Measurements from ENCODE around the gene CARNS1. TPM values are rescaled to one million over a fixed set of nuclear protein-coding genes. Genes with fewer than 3 reads are reported as not detected.

CARNS1 gene
- 0.34 TPM in 1 of 2 replicates, not detected in the other for total RNA-seq (2014; rRNA removed; shearing (Covaris generic))

GRCh38 chr11:67415501-67416304, at the start of gene CARNS1:
TSS of gene CARNS1 (plus strand) at chr11:67415678. CDS start at chr11:67416200, 522 bp downstream.
- DNase-seq (ENCODE audit: low read depth) = no peak

DNA sequence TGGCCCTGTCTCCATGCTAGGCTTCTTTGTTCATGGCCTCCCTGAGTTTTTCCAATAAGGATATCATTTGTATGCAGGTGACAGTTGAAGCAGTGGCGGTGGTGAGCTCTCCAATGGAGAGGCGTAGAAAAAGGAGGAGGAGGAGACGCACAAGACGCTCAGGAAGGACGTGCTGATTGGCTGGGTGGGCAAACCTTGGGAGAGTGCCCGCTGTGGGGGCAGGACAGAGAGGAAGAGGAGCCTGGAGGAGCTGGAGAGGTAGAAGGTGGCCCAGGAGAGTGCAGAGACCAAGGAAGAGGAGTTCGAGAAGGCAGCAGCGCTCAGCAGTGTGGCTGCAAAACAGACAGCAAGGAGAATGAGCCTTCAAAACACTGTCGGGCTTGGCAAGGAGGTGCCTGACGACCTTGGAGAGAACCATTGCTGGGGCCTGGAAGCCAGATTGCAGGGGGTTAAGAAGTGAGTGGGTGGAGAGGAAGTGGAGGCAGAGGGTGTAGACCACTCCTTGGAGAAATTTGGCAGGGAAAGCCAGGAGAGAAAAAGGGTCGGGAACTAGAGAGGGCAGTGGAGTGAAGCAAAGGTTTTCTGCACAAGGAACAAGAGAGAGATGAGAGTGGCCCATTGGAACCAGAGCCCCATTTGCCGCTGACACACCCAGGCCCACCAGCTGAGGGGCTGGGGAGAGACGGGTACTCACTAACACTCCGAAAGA, 49.6 kb upstream of the CARNS1 start:
- no peak for DNase-seq (ENCODE audit: low read depth)

DNA sequence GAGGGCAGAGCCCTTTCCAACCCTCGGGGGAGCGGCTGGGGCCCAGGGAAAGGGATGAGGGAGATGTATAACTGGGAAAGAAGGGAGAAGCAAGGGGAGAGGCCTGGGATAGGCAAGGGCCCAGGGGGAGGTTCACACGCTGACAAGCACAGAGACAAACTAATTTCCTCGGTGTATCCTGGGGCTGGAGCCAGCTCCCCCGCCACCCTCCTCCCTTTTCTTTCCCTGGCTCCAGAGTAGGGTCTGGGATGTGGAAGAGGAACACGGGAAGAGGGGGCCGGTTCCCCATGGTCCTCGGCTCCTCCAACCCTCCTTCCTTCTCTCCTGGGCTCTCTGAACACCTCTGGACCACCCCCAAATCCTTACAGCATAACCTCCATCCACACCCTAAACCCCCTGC, 48.9 kb upstream of the CARNS1 start:
- DNase-seq (ENCODE audit: low read depth) = no peak

DNA sequence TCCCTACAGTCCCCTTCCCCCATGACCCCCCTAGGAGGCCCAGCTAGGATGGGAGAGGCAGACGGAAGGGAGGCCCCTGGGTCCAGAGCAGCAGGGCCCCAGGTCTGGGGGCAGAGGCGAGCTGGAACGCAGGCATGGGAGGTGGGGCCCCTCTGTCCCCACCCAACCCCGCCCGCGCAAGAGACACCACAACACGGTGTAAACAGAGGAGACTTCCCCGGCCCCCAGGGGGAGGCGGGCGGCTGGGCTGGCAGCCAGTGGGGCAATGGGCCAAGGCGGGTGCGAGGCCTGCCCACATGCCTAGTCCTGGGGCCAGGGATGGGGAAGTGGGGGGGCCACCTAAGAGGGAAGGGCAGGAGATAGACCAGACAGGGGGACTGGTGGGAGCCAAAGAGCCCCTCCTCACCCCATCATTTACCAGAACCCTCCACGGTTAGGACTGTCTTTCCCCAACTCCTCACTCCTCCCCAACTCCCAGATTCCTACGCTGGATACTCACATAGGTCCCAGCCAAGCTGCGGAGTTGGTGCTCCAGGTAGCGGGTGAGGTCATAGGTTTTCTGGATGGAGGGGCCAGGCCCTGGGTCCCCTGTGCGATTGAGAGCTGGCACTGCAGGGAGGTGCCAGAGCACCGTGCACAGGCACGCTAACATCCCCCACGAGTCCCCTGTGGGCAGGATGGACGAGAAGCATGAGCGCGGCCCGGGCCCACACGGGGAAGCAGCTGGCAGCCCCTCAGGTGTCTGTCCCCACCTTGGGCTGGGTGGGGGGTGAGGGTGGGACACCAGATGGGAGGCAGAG, 48.3 kb upstream of the CARNS1 start:
- DNase-seq (ENCODE audit: low read depth) = peak; percentile 37

DNA sequence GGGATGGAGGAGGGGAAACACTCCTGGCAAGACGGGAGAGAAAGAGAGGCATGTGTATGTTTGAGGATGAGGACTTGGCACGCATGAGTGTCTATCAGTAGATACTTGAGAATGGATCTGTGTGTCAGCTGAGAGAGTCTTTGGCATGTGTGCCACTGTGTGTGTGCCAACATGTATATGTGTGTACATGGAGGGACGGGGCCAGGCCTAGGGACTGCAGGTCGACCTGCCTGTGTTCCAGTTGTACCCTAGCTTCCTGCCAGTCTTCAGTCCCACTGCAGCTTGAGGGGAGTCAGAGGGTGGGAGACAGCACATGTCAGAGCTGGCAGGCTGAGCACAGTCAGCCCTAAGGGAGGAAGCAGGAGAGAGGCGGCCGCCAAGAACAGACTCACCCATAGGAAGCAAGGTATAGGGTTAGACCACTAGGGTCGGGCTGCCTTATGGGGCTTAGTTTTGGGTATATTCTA, 47.7 kb upstream of the CARNS1 start:
- DNase-seq (ENCODE audit: low read depth) = no peak

- DNase-seq (ENCODE audit: low read depth) = no peak
Observed at GRCh38 chr11:67368621-67369020, 46.9 kb upstream of the CARNS1 start.

GRCh38 chr11:67369275-67369674, 46.2 kb upstream of the CARNS1 start:
- no peak for DNase-seq (ENCODE audit: low read depth)

GRCh38 chr11:67369801-67370284, 45.6 kb upstream of the CARNS1 start:
- no peak for DNase-seq (ENCODE audit: low read depth)

DNA sequence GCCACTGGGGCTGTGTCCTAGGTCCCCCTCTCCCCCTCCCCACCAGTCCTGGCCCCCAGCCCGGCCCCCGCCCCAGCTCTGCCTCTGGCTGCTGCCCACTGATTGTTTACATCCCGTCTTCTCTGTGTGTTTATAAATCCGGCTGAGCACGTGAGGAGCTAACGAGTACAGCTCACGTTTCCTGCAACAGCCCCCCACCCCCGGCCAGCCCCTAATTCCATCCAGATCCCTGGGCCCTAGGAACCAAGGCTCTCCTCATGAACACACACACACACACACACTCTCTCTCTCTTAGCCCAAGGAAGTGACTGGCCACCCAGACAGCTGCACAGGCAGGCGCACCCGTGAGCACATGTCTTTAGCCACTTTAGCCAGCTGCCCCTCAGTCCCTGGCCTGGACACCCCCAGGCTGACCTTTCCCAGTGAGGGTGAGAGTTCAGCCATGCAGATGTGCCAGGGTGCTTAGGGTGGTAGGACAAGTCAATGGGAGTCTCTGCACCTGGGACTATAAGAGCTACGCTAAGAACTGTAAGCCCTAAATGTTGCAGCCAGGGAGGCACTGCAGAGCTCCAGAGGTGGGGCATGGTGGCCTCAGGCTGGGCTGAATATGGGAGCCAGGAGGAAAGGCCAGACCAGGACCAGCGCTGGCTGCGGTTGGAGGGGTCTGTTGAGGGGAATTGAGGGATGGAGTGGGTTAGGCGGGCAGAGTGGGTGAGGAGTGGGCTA, 45.0 kb upstream of the CARNS1 start:
- no peak for DNase-seq (ENCODE audit: low read depth)

GRCh38 chr11:67371189-67371910, 44.1 kb upstream of the CARNS1 start:
- peak; percentile 62 for DNase-seq (ENCODE audit: low read depth)

GRCh38 chr11:67371911-67372320, 43.6 kb upstream of the CARNS1 start:
- no peak for DNase-seq (ENCODE audit: low read depth)

DNA sequence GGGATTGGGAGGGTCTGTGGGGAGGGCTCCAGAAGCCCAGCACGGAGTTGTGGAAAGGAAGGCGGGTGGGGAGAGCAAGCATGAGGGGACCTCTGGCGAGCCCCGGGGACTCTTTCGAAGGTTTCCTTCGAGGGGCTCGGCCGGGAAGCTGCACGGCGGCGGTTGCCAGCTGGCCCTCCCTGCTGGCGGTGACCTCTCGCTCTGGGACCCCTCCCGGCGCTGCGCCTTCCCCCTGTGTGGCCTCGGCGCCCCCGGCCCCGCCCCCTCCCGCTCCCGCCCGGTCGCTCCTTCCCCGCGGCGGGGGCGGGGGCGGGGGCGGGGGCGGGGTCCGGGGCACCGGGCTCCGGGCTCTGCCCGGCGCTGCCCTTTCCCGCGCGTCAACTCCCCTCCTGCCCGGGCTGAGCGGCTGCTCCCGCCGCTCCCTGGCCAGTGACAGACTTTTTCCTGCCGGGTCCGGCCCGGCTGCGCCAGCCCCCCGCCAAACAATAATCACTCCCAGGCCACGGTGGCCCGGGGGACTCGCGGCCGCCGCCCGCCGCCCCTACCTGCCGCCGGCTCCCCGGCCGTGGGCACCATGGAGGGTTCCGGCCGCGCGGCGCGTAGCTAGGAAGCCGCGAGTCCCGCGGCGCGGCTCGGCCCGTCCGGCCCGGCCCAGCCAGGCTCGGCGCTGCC, 43.0 kb upstream of the CARNS1 start:
- DNase-seq (ENCODE audit: low read depth) = peak; percentile 41

DNA sequence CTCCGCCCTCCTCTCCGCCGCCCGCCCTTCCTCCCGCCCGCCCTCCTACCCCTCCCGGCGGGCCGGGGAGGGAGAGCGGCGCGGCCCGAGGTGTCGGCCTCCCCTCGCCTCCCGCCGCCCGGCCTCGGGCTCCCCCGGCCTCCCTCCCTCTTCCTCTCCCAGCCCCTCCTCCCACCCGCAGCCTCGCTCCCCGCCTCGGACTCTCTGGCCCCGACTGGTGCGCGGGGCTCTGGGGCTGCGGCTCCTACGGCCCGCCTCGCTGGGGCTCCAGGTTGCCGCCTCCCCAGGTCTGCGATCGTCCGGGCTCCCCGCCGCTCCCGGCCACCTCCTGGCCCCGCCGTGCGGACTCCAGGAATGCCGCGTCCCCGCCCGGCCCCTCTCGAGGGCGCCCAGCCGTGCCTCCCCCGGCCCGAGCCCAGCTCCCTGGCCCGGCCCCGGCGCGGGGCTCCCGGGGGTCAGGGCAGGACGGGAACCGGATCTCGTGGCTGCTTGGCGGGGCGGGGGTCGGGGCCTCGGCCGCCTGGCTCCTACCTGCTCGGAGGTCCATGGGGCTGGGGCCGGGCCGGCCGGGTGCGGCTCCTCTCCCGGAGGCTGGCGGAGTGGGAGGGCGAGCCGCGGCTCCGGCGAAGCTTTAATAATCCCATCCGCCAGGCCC, 42.4 kb upstream of the CARNS1 start, which contains the start of gene CLCF1:
Gene CLCF1 (minus strand): TSS at position 606 of the 655 bp plus-strand sequence. CDS start 59 bp downstream, at position 547.
- peak; percentile 70 for DNase-seq (ENCODE audit: low read depth)

DNA sequence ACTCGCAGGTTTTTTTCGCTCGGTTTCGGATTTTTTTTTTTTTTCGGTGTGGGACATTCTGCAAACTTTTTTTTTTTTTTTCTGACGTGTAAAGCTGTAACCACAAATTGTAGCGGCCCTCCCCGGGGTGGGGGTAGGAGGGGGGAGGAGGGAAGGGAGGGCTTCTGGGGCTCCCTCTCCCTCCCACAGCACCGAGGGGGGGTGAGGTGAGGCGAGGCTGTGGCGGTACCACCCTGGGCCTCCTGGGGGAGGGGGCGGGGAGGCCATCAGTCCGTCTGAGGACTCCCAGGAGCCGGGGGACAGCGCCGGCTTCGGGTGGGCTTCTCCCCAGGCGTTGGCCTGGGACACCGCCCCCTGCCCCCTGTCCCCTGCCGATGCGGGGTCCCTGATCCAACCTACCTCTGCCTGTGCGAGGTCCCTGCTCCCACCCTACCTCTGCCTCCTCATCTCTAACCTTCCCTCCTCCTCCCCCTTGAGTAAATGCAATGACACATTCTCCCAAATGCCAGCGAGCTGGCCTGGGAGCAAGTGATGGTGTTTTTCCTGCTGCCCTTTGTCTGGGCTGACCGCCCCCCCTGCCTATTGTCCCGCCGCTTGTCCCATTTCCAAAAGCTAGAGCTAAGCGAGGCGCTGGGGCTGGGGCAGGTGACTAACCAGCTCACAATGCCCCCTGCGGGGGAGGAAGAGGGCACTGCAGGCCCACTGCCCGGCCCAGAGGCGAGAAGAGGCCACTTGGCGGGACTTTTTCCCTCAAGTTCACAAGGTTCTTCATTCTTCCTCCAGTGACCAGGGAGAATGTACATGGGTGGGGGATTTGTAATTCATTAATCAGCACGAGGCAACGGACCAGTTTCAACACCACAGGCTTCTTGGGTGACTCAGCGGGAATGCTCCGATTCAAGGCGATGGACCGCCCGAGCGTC, 41.6 kb upstream of the CARNS1 start:
- peak; percentile 95 for DNase-seq (ENCODE audit: low read depth)

GRCh38 chr11:67374571-67375281, 40.8 kb upstream of the CARNS1 start:
- peak; percentile 52 for DNase-seq (ENCODE audit: low read depth)

DNA sequence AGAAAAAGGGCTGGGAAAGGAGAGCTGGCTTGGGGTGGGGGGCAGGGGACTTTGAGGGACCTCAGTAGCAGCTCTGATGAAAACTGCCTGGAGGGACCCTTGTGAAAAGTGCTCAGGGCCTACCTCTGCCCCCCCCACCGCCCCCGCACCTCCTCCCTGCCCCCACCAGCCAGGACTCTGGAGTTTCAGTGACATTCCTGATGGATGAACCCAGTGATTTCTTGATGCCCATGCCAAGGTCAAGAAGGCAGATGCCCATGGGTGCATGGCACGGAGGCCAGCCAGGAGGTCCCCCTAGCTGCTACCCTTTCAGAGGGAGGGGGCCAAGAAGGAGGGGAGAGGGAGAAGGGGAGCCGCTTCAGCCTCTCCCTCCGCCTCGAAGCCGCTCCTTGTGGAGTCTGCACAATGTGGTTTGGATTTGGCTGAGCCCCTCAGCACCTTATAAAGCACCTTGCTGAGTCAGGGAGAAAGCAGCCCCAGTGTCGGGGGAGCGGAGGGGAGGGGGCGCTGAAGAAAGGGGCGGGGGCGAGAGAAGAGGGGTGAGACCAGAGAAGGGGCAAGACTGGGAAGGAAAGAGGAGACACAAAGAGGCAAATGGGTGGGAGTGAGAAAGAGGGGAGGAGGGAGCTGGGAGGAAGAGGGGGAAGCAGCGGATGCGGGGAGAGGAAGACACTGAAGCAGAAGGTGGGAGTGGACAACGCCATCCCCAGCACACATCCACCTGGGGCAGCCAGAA, 40.0 kb upstream of the CARNS1 start:
- no peak for DNase-seq (ENCODE audit: low read depth)

All from Daoy (cell line).